Keratinocyte (primary cell): ENCODE results near the gene ADARB2.

Experiments used
- CTCF ChIP-seq, 3 experiments: IDR thresholded peaks in 1 of 3; conservative IDR thresholded peaks in 1 of 3; optimal IDR thresholded peaks in 1 of 3; 2 replicates in 2 of 3; 3 replicates in 1 of 3; pipeline versions ENCODE3 to v1.5.1; 2011; ENCODE audit warnings: low read length in 3 of 3, mild to moderate bottlenecking in 3 of 3, moderate library complexity in 2 of 3, control low read depth in 1 of 3, inconsistent platforms in 1 of 3; ENCODE audit not compliant: insufficient read depth in 2 of 3; ENCODE audit errors: extremely low read depth in 1 of 3
- EZH2 ChIP-seq: IDR thresholded peaks from one replicate; pipeline ENCODE4 v1.6.1; 2012; ENCODE audit warnings: inconsistent platforms, mild to moderate bottlenecking, low read length, moderate library complexity

GRCh38 chr10:1172256-1172984 is 564.9 kb downstream of the ADARB2 start:
- TF ChIP-seq CTCF (optimal IDR thresholded peaks at IDR 0.05 in 1 of 3, IDR thresholded peaks at IDR 0.05 in 1 of 3, conservative IDR thresholded peaks at IDR 0.05 in 1 of 3; ENCODE audit: extremely low read depth in 1 of 3, insufficient read depth in 2 of 3, low read length in 3 of 3) (no peak), EZH2 (no peak)
